ENCODE results near the gene TMEM198. TPM values are rescaled to one million over a fixed set of nuclear protein-coding genes. Genes with fewer than 3 reads are reported as not detected.

Gene TMEM198
- total RNA-seq, 2 experiments from 2014 or later: 2.5 to 6.6 TPM

- Histone ChIP-seq H3K79me2 (ENCODE audit: insufficient read depth, low read depth, low read length) (no peaks in the 10 kb centered on the region), H4K20me1 (ENCODE audit: insufficient read depth, low read length) (no peaks in the 10 kb centered on the region), H3K36me3 (ENCODE audit: insufficient read depth, low read length) (no peaks in the 10 kb centered on the region), H3K9me2 (ENCODE audit: insufficient read depth, low read length) (no peaks in the 10 kb centered on the region), H3K4me1 (ENCODE audit: insufficient read depth, low read length, poor library complexity, severe bottlenecking) (no peaks in the 10 kb centered on the region), H2AFZ (ENCODE audit: low read length) (no peak overlapping the region), H3K9me3 (ENCODE audit: low read length) (no peaks in the 10 kb centered on the region), H3K4me2 (ENCODE audit: low read length) (no peak overlapping the region), H3K27ac (ENCODE audit: low read depth, low read length, poor library complexity, severe bottlenecking) (no peak overlapping the region), H3K4me3 (ENCODE audit: low read depth, low read length, poor library complexity, severe bottlenecking) (no peak overlapping the region)
- no peak for DNase-seq (ENCODE audit: low spot score)
- intact Hi-C loops (cut with micrococcal nuclease; ENCODE audit: unreplicated experiment): no loop called here
- TF ChIP-seq EZH2phosphoT487 (IDR thresholded peaks at IDR 0.05; ENCODE audit: borderline replicate concordance, low read depth, low read length) (no peak), CTCF (conservative IDR thresholded peaks at IDR 0.05; ENCODE audit: low read length) (no peak)
- CTCF ChIA-PET (ENCODE audit: unreplicated experiment): interaction anchor here (0.7 kb wide), 1 partner anchor 122 kb away, joined by 3 read pairs; no protein-coding TSS in a partner anchor
- POLR2A ChIA-PET: no interaction called here
- BruUV-seq (replicated peaks): no TSS peak
Measured at GRCh38 chr2:219527076-219527394, 16.8 kb upstream of the TMEM198 start.

GRCh38 chr2:219527472-219527871 lies 16.4 kb upstream of the TMEM198 start:
- Histone ChIP-seq H3K4me3 (ENCODE audit: low read depth, low read length, poor library complexity, severe bottlenecking) (no peak overlapping the region), H3K9me3 (ENCODE audit: low read length) (no peaks in the 10 kb centered on the region), H3K9me2 (ENCODE audit: insufficient read depth, low read length) (no peaks in the 10 kb centered on the region), H4K20me1 (ENCODE audit: insufficient read depth, low read length) (no peaks in the 10 kb centered on the region), H2AFZ (ENCODE audit: low read length) (no peak overlapping the region), H3K4me1 (ENCODE audit: insufficient read depth, low read length, poor library complexity, severe bottlenecking) (no peaks in the 10 kb centered on the region), H3K4me2 (ENCODE audit: low read length) (no peak overlapping the region), H3K27ac (ENCODE audit: low read depth, low read length, poor library complexity, severe bottlenecking) (no peak overlapping the region), H3K36me3 (ENCODE audit: insufficient read depth, low read length) (no peaks in the 10 kb centered on the region), H3K79me2 (ENCODE audit: insufficient read depth, low read depth, low read length) (no peaks in the 10 kb centered on the region)
- DNase-seq (ENCODE audit: low spot score): no peak
- ChIA-PET POLR2A (no interaction called here), CTCF (ENCODE audit: unreplicated experiment) (interaction anchor here (0.7 to 0.8 kb wide), 2 partner anchors 32 to 123 kb away, joined by 3 to 4 read pairs; no protein-coding TSS in a partner anchor)
- intact Hi-C loops (cut with micrococcal nuclease; ENCODE audit: unreplicated experiment): no loop called here
- BruUV-seq (replicated peaks): no TSS peak
- no peak for TF ChIP-seq CTCF (conservative IDR thresholded peaks at IDR 0.05; ENCODE audit: low read length)
- TF ChIP-seq EZH2phosphoT487 (IDR thresholded peaks at IDR 0.05; ENCODE audit: borderline replicate concordance, low read depth, low read length): no peak

GRCh38 chr2:219530048-219530963 lies 13.5 kb upstream of the TMEM198 start:
- DNase-seq (ENCODE audit: low spot score): peak; percentile 81
- no TSS peak for BruUV-seq (replicated peaks)
- H3K36me3 ChIP-seq (ENCODE audit: insufficient read depth, low read length): no peaks in the 10 kb centered on the region
- no peaks in the 10 kb centered on the region for H3K79me2 ChIP-seq (ENCODE audit: insufficient read depth, low read depth, low read length)
- intact Hi-C loops (cut with micrococcal nuclease; ENCODE audit: unreplicated experiment): loop anchor here (1.0 kb wide), 4 partner anchors 35 to 127 kb away; no protein-coding TSS in a partner anchor
- no peak overlapping the region for H3K4me2 ChIP-seq (ENCODE audit: low read length)
- H3K4me1 ChIP-seq (ENCODE audit: insufficient read depth, low read length, poor library complexity, severe bottlenecking): no peaks in the 10 kb centered on the region
- no peaks in the 10 kb centered on the region for H3K9me2 ChIP-seq (ENCODE audit: insufficient read depth, low read length)
- no peaks in the 10 kb centered on the region for H3K9me3 ChIP-seq (ENCODE audit: low read length)
- no peak overlapping the region for H3K4me3 ChIP-seq (ENCODE audit: low read depth, low read length, poor library complexity, severe bottlenecking)
- POLR2A ChIA-PET: no interaction called here
- TF ChIP-seq EZH2phosphoT487 (IDR thresholded peaks at IDR 0.05; ENCODE audit: borderline replicate concordance, low read depth, low read length) (no peak), CTCF (conservative IDR thresholded peaks at IDR 0.05; ENCODE audit: low read length) (peak; percentile 95)
- H3K27ac ChIP-seq (ENCODE audit: low read depth, low read length, poor library complexity, severe bottlenecking): no peak overlapping the region
- no peak overlapping the region for H2AFZ ChIP-seq (ENCODE audit: low read length)
- CTCF ChIA-PET (ENCODE audit: unreplicated experiment): interaction anchor here (0.6 to 3.1 kb wide), 9 partner anchors 10 to 473 kb away, joined by 3 to 23 read pairs (median 3); partner anchors contain the start of gene GMPPA
- H4K20me1 ChIP-seq (ENCODE audit: insufficient read depth, low read length): no peaks in the 10 kb centered on the region
